NCI-H69 (cell line): Measurements from ENCODE around the gene NRP1.
"Not testable (repeated sequence)": the region's sequence is repeated elsewhere in the genome, so short reads cannot be mapped to it uniquely, and the experiment has no call there.

Source experiments
- DNase-seq: peaks from one replicate; lab custom pipeline; 2025; lab: John Stamatoyannopoulos, UW

The NRP1 gene

DNA sequence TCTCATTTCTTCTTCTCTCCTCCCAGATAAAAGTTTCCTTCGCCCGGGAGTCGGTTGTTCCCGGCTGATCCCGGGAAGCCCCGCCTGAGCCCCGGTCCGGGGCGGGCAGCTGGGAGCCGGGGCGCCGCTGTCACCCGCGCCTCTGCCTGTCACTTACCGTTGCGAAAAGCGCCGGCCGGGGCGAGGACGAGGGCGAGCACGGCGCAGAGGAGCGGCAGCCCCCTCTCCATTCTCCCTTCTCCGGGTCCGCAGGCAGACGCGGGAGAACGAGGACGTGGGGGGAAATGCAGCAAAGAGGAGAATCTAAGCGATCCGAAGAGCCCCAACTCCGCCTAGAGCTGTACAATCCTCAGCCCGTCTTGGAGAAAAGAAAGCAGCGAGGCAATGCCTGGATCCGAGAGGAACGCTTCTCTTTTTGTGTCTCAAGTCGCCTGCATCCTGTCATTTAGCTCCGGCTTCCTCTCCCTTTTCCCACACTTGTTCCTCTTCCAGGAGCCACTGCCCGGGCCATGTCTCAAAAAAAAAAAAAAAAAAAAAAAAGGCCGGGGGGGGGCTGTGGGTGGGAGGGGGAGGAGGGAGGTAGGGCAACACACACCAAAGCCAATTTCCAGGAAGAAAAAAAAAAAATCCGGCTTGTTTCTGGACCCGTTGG, at the start of gene NRP1:
NRP1 (minus strand) TSS at position 515 of the 652 bp plus-strand sequence; CDS start at position 230, 285 bp downstream.
- DNase-seq, result peak; percentile 72

DNA sequence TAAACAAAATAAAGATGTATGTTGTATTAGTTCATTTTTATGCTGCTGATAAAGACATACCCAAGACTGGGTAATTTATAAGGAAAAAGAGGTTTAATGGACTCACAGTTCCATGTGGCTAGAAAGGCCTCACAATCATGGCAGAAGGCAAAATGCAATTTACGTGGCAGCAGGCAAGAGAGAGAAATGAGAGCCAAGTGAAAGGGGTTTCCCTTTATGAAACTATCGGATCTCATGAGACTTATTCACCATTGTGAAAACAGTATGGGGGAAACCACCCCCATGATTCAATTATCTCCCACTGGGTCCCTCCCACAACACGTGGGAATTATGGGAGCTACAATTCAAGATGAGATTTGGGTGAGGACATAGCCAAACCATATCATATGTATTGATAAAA, 49.7 kb upstream of the NRP1 start:
- DNase-seq, result not testable (repeated sequence)

GRCh38 chr10:33382921-33383713, 48.6 kb upstream of the NRP1 start:
- no peak for DNase-seq

- DNase-seq, result no peak
These were observed 47.7 kb upstream of the NRP1 start for GRCh38 chr10:33382216-33382600.

DNA sequence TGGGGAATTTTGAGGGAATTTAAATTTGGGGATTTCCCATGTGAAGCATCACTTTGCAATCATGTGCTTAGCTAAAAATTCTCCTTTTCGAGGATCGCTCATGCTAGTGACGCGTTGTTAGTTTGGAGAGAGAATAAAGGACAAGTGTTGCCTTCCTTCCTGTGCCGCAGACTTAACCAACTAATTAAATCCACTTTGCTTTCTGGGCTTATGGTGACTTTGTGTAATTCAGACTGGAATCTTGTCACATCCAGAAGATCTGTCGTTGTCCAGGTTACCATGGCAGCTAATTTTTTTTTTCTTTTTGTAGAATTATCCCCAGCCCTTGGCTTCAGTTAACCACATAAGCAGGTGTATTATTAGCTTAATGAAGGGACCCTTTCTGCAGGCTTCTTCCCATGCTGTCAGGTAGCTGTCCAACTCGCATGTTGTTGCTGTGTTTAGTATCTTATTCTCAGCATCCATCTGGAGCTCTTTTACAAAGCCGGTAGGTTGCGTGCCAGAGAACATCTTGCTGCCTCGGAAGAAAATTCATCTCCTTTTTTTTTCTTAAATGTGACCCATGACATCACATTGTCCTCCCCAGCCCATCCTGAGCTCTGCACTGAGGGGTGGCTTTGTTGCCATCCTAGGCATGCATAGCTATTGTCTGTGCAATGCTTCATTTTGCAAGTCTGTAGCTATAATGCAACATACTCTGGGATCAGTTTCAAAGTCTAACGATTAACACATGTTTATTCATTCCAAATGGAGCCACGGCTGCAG, 47.2 kb upstream of the NRP1 start:
- DNase-seq, result no peak

DNA sequence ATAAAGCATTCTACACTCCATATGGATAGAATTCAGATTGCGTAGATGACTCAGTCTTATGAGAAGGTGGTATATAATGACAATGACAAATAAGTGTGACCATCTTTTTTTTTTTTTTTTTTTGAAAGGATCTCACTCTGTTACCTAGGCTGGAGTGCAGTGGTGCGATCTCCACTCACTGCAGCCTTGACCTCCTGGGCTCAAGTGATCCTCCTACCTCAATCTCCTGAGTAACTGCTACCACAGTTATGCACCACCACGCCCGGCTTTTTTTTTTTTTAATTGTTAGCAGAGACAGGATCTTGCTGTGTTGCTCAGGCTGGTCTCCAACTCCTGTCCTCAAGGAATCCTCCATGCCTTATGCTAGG, 43.2 kb upstream of the NRP1 start:
- DNase-seq, result no peak

DNA sequence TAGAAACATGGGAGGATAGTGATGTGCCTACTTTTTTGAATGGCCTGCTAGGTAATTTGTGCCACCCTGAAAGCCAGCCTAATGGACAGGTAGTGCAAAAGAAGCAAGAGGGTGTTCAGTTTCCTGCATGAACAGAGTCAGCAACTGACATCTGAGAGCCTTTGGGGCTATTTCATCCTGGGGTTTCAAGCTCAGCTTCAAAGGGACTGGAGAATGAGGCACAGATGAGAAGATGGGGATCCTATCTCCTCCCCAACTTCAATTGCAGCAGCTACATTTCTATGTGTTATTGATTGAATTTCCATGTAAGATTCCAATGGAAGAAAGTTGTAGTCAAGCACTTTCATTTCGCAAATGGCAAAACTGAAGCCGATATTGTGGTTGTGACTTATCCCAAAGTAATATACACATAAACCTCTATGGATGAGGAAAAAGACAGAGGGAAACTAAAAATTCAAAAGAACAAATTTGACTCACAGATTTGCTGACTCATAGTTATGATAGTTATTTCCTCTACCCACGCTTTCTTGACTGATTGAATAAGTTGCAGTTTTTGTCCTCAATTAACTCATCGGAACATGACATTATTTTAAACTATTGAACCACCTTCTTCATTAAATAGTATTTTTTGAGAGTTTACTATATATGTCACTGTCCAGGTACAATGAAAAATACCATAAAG, 42.6 kb upstream of the NRP1 start:
- DNase-seq, result no peak

- no peak for DNase-seq
These were observed 42.0 kb upstream of the NRP1 start for GRCh38 chr10:33376476-33376875.

DNA sequence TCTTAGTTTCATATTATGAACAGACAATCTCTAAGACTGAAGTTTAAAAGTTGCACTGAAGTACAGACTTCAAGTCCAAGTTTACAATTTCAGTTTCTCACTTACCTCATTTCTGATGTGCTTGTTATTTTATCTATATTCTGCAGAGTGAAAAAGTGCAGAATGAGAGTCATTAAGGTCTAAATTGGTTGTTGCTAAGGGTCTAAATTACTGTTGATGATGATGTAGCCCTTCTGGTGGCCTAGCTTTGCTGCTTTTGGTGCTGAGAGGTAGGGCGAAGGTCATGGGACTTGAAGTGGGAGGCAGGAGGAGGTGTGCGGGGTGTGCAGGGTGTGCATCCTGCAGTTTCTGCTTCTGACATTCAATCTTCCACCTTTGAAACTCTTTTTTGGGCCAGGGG, 38.8 kb upstream of the NRP1 start:
- DNase-seq, result no peak

DNA sequence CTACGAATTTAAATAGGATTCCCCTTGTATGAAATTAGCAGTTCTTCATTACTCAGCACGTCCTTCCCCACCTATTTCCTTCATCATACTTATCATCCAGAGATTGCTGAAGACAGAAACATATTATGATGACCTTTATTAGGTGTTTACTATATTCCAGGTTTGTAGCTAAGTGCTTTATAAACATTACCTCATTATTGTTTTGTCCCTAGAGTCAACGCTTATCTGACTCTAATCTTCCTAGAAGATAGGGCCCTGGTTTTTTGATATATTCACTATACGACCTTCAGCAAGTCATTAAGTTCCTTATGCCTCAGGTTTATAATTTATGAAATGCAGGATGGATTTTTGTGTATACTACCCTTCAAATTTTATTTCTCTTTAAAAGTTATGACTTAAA, 36.8 kb upstream of the NRP1 start:
- no peak for DNase-seq

GRCh38 chr10:33370434-33370930, 36.0 kb upstream of the NRP1 start:
- no peak for DNase-seq

DNA sequence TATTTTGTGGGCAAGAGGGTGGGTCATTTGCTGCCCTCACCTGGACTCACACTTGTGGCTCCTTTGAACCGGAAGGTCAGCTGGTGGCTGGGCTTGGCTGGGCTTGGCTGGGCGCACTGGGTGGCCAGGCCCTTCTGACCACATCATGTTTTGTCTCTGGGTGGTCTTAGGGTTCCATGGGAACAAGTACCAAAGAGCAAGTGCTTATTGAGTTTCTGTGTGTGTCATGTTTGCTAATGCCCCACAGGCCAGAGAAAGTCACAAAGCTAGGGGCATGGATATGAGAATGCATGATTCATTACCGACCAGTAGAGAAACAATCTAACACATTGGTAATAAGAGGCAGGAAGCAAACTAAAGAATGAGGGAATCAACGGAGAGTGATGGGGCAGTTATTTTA, 33.6 kb upstream of the NRP1 start:
- DNase-seq, result no peak

- no peak for DNase-seq
These were observed 31.5 kb upstream of the NRP1 start for GRCh38 chr10:33365871-33366411.

- DNase-seq, result no peak
These were observed 30.8 kb upstream of the NRP1 start for GRCh38 chr10:33365301-33365700.

DNA sequence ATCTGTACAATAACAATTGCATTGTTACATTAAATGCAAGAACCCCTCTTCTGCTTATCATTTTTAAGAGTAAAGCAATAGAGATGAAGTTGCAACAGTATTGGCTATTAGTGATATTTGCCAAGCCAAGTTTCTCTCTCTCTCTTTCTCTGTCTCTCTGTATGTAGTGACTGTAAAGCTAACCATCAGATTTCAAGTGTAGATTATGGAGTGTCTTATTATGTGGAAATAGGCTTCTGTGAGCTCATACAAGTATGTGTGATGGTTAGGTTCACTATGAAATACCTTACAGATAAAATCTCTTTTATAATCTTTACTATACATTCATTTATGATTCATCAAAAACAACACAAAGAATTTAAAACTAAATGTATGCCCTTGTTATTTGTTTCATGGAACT, 28.6 kb upstream of the NRP1 start:
- no peak for DNase-seq

DNA sequence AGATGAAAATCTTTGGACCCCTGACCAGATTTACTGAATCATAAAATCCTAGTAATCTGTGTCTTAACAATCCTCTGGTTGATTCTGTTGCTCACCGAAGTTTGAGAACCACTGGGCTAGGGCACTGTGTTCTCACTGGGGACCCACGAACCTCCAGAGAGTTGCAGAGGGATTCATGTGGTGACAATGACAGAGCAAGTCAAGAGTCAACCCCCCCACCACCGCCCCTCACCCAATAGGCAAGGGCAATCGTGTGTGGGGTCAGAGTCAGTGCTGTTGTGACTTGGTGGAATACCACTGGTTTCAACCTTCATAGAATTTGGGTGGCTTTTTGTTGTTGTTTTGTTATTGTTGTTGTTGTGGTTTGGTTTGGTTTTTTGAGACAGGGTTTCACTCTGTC, 23.5 kb upstream of the NRP1 start:
- DNase-seq, result no peak

- DNase-seq, result peak; percentile 2
These were observed 20.8 kb upstream of the NRP1 start for GRCh38 chr10:33355274-33355673.

- no peak for DNase-seq
These were observed 19.4 kb upstream of the NRP1 start for GRCh38 chr10:33353853-33354252.

- DNase-seq, result no peak
These were observed 18.9 kb upstream of the NRP1 start for GRCh38 chr10:33353334-33353733.

DNA sequence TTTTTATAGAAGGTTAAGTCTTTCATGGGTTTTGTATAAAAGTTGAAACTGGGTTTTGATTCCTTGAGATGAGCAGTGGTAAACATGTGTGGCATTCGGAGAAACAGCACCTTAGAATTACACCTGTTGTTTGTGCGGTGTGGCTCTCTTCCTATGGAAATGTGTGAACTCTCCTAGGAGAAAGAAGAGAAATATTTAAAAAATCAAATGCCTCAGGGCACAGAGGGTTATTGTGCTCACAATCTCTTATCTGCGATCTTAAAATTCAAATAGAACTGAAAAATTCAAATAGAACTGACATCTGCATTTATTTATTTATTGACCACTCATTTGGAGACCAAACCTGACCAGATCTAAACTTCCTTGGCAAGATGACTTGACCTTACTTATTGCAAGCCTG, 18.1 kb upstream of the NRP1 start:
- DNase-seq, result no peak

GRCh38 chr10:33352175-33352574, 17.7 kb upstream of the NRP1 start:
- DNase-seq, result peak; percentile 76

- DNase-seq, result no peak
These were observed 15.6 kb upstream of the NRP1 start for GRCh38 chr10:33350041-33350440.
